COR-L47 (cell line): ENCODE results near the gene ZNF831.

Experiments
- DNase-seq: peaks from one replicate; lab custom pipeline; 2025; lab: John Stamatoyannopoulos, UW

Gene ZNF831

GRCh38 chr20:59247731-59248684 is 84.4 kb downstream of the ZNF831 start:
- no peak for DNase-seq

GRCh38 chr20:59250293-59250692 is 86.7 kb downstream of the ZNF831 start:
- no peak for DNase-seq

- no peak for DNase-seq
Observed at GRCh38 chr20:59253325-59253724, 89.7 kb downstream of the ZNF831 start.

- DNase-seq = no peak
Observed at GRCh38 chr20:59253779-59254319, 90.2 kb downstream of the ZNF831 start.

GRCh38 chr20:59255256-59255655 is 91.6 kb downstream of the ZNF831 start:
- no peak for DNase-seq

GRCh38 chr20:59258221-59258621 is 94.6 kb downstream of the ZNF831 start:
- DNase-seq = no peak

- no peak for DNase-seq
Observed at GRCh38 chr20:59259946-59260345, 96.3 kb downstream of the ZNF831 start.

GRCh38 chr20:59265298-59265697 is 101.7 kb downstream of the ZNF831 start:
- no peak for DNase-seq

GRCh38 chr20:59268870-59269269 is 105.2 kb downstream of the ZNF831 start:
- peak; percentile 22 for DNase-seq

- no peak for DNase-seq
Observed at GRCh38 chr20:59269411-59270025, 105.9 kb downstream of the ZNF831 start.

GRCh38 chr20:59270380-59270779 is 106.8 kb downstream of the ZNF831 start:
- no peak for DNase-seq

GRCh38 chr20:59273739-59274357 is 110.2 kb downstream of the ZNF831 start:
- DNase-seq = no peak

GRCh38 chr20:59276938-59277337 is 113.3 kb downstream of the ZNF831 start:
- DNase-seq = no peak

GRCh38 chr20:59284470-59284869 is 120.8 kb downstream of the ZNF831 start:
- DNase-seq = no peak

GRCh38 chr20:59289994-59290393 is 126.4 kb downstream of the ZNF831 start:
- DNase-seq = no peak

- DNase-seq = no peak
Observed at GRCh38 chr20:59291740-59292383, 128.2 kb downstream of the ZNF831 start.

- no peak for DNase-seq
Observed at GRCh38 chr20:59295531-59295930, 131.9 kb downstream of the ZNF831 start.

GRCh38 chr20:59297686-59298085 is 134.1 kb downstream of the ZNF831 start:
- DNase-seq = no peak

- DNase-seq = no peak
Observed at GRCh38 chr20:59299945-59300332, 136.3 kb downstream of the ZNF831 start.

- no peak for DNase-seq
Observed at GRCh38 chr20:59300333-59301081, 136.9 kb downstream of the ZNF831 start, which contains the start of gene EDN3. TSS of gene EDN3 (plus strand) at chr20:59300611. CDS start at chr20:59300813, 202 bp downstream.

- DNase-seq = no peak
Observed at GRCh38 chr20:59301343-59302007, 137.9 kb downstream of the ZNF831 start.
